CD1c-positive myeloid dendritic cell (primary cell): Measurements from ENCODE around the gene TLE7.
A peak's percentile ranks its signal among the peaks of the same experiment; 100 is the strongest.

Source experiments
- DNase-seq: peaks from one replicate; pipeline ENCODE4 v3.0.0-alpha.2; 2016; ENCODE audit errors: extremely low spot score

Gene TLE7

GRCh38 chr16:71442051-71442440 is at the start of gene TLE7:
TSS of gene TLE7 (minus strand) at chr16:71442054. CDS start at chr16:71433324, 8,730 bp downstream.
- DNase-seq, result no peak

- no peak for DNase-seq
Observed at GRCh38 chr16:71491054-71491453, 49.2 kb upstream of the TLE7 start.

GRCh38 chr16:71490361-71490760 is 48.5 kb upstream of the TLE7 start:
- DNase-seq, result no peak

- no peak for DNase-seq
Observed at GRCh38 chr16:71489122-71489521, 47.3 kb upstream of the TLE7 start, which contains the start of gene ZNF19. TSS of gene ZNF19 (minus strand) at chr16:71489324. CDS start at chr16:71482114, 7,210 bp downstream.

GRCh38 chr16:71484006-71484893 is 42.4 kb upstream of the TLE7 start:
- peak; percentile 87 for DNase-seq

GRCh38 chr16:71482569-71482968 is 40.7 kb upstream of the TLE7 start:
- DNase-seq, result no peak

GRCh38 chr16:71480956-71481355 is 39.1 kb upstream of the TLE7 start:
- DNase-seq, result no peak

- no peak for DNase-seq
Observed at GRCh38 chr16:71479420-71479819, 37.6 kb upstream of the TLE7 start.

GRCh38 chr16:71476457-71477124 is 34.7 kb upstream of the TLE7 start:
- no peak for DNase-seq

- DNase-seq, result no peak
Observed at GRCh38 chr16:71474864-71475263, 33.0 kb upstream of the TLE7 start.

GRCh38 chr16:71473891-71474290 is 32.0 kb upstream of the TLE7 start:
- no peak for DNase-seq

- no peak for DNase-seq
Observed at GRCh38 chr16:71472931-71473330, 31.1 kb upstream of the TLE7 start.

- DNase-seq, result no peak
Observed at GRCh38 chr16:71472051-71472450, 30.2 kb upstream of the TLE7 start.

GRCh38 chr16:71467810-71468209 is 26.0 kb upstream of the TLE7 start:
- peak; percentile 39 for DNase-seq

- no peak for DNase-seq
Observed at GRCh38 chr16:71464231-71464630, 22.4 kb upstream of the TLE7 start.

- peak; percentile 87 for DNase-seq
Observed at GRCh38 chr16:71461686-71462648, 20.1 kb upstream of the TLE7 start, which contains the start of gene ZNF23. TSS of gene ZNF23 (minus strand) at chr16:71462247. CDS start at chr16:71456796, 5,451 bp downstream.

GRCh38 chr16:71460941-71461340 is 19.1 kb upstream of the TLE7 start:
- DNase-seq, result no peak

GRCh38 chr16:71460236-71460635 is 18.4 kb upstream of the TLE7 start:
- DNase-seq, result no peak

- DNase-seq, result no peak
Observed at GRCh38 chr16:71459510-71459909, 17.7 kb upstream of the TLE7 start.

GRCh38 chr16:71456801-71457200 is 14.9 kb upstream of the TLE7 start:
- DNase-seq, result no peak

GRCh38 chr16:71453036-71453435 is 11.2 kb upstream of the TLE7 start:
- no peak for DNase-seq

GRCh38 chr16:71449020-71449419 is 7.2 kb upstream of the TLE7 start:
- no peak for DNase-seq
